HG03460 (cell line): ENCODE results near the gene USH1G.
"Not testable (repeated sequence)": the region's sequence is repeated elsewhere in the genome, so short reads cannot be mapped to it uniquely, and the experiment has no call there.

Experiments used
- ATAC-seq: cut with Tn5 transposase; IDR thresholded peaks from one replicate; pipeline ENCODE4 v1.9.1; 2021; ENCODE audit not compliant: unreplicated experiment

USH1G gene

DNA sequence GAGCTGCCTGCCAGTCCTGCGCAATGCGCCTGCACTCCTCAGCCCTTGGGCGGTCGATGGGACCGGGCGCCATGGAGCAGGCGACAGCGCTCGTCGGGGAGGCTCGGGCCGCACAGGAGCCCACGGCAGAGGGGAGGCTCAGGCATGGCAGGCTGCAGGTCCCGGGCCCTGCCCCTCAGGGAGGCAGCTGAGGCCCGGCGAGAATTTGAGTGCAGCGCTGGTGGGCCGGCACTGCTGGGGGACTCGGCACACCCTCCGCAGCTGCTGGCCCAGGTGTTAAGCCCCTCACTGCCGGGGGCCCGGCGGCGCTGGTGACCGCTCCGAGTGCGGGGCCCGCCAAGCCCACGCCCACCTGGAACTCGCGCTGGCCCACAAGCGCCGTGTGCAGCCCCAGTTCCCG, 16.0 kb downstream of the USH1G start:
- no peak for ATAC-seq

DNA sequence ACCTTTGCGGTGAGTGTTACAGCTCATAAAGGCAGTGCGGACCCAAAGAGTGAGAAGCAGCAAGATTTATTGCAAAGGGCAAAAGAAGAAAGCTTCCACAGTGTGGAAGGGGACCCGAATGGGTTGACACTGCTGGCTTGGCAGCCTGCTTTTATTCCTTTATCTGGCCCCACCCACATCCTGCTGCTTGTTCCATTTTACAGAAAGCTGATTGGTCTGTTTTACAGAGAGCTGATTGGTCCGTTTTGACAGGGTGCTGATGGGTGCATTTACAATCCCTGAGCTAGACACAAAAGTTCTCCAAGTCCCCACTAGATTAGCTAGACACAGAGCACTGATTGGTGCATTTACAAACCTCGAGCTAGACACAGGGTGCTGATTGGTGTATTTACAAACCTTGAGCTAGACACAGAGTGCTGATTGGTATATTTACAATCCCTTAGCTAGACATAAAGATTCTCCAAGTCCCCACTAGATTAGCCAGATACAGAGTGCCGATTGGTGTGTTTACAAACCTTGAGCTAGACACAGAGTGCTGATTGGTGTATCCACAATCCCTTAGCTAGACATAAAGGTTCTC, 16.8 kb downstream of the USH1G start:
- not testable (repeated sequence) for ATAC-seq

- no peak for ATAC-seq
Measured at GRCh38 chr17:74904687-74905409, 18.2 kb downstream of the USH1G start.

DNA sequence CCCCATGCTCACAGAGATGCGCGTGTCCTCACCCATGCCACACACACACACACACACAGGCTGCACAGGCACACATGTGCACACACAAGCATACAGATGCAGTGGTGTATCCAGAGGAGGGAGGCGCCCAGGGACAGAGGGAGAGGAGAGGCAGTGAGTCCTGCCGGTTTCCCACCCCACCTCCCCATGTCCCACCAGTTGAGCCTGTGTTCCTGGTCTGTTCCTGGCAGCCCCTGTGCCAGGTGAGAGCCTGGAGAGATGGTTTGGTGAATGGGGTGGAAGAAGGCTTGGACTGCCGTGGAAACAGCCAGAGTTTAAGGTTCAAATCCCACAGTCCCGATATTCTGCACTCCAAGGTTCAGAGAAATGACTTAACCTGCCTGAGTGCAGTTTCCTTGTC, 19.4 kb downstream of the USH1G start:
- ATAC-seq: no peak

- no peak for ATAC-seq
Measured at GRCh38 chr17:74903034-74903433, 20.0 kb downstream of the USH1G start.

DNA sequence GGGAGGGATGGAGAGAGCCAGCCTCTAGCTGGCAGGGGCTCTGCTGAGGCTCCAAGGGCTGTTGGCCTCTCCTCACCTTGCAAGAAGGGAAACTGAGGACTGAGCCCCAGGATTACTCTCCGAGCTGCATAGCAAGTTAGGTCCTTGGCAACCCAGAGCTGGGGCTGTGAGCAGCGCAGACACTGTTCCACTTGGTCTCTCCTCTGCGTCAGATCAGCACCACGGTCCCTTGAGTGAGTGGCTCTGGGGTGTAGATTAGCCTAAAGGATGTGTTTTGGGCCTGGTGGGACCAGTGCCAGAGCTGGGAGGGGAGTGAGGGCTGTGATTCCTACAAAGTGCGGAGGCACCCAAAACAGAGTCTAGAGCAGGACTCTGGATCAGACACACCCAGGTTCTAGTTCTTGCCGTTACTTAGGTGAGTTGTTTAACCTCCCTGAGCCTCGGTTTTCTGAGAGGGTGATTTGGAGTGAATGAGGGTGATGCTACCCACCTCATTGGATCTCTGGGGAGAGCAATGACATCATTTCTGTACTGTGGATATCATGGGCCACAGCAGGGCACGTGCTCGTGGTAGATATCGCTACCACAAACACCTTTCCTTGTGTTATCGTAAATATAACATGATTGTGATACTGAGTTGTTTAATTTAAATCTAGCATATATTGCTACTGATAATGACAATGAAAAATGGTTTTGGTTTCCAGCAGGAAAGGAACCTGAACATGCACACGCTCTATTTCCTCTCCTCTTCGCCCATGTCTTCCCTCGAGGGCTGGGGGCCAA, 21.5 kb downstream of the USH1G start:
- ATAC-seq: no peak

- ATAC-seq: no peak
Measured at GRCh38 chr17:74900208-74900607, 22.8 kb downstream of the USH1G start.

- no peak for ATAC-seq
Measured at GRCh38 chr17:74898376-74898946, 24.6 kb downstream of the USH1G start.

GRCh38 chr17:74893936-74894671, 29.0 kb downstream of the USH1G start:
- ATAC-seq: no peak

- no peak for ATAC-seq
Measured at GRCh38 chr17:74892974-74893911, 29.8 kb downstream of the USH1G start, which contains the start of gene FADS6. TSS of gene FADS6 (minus strand) at chr17:74893633. CDS start at chr17:74893595, 38 bp downstream.

GRCh38 chr17:74892013-74892841, 30.8 kb downstream of the USH1G start:
- no peak for ATAC-seq

- ATAC-seq: no peak
Measured at GRCh38 chr17:74890554-74890953, 32.5 kb downstream of the USH1G start.

DNA sequence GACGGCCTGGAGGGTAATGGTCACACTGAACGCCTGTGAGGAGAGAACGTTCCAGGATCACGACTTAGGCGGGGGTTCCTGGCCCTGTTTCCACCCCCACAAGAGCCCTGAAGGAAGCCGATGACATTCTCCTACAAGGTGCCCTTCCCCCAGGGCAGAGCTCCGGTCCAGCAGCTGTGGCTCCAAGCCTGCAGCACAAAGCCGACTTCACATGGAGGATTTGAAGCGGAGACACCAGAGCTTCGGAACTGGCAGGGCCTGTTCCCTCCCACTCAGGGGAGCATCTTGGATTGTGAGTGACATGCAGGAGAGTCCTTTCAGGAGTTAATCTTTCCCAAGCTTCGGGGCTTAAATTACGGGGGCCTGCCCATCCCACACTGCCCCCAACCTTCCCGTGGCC, 34.6 kb downstream of the USH1G start:
- no peak for ATAC-seq

DNA sequence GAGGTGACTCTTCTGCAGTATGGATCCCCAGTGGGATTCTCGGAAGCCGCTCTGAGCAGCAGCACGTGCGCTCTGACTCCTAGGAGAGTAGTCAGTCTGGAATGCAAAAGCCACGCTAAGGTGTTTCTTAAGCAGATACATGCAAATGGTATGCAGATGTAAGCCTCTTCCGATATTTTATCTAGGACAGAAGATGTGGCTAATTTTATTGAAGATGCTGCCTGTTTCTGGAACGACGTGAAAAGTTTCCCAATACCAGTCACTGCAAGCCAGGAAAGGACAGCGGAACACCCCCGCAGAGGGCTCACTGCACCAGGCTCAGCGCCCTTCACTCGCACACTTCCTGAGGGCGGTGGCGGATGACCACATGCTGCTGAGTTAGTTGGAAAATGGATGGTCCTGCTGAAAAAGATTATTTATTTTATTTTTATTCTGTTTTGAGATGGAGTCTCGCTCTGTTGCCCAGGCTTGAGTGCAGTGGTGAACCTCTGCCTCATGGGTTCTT, 39.8 kb downstream of the USH1G start:
- no peak for ATAC-seq

- ATAC-seq: no peak
Measured at GRCh38 chr17:74882517-74883240, 40.4 kb downstream of the USH1G start.

DNA sequence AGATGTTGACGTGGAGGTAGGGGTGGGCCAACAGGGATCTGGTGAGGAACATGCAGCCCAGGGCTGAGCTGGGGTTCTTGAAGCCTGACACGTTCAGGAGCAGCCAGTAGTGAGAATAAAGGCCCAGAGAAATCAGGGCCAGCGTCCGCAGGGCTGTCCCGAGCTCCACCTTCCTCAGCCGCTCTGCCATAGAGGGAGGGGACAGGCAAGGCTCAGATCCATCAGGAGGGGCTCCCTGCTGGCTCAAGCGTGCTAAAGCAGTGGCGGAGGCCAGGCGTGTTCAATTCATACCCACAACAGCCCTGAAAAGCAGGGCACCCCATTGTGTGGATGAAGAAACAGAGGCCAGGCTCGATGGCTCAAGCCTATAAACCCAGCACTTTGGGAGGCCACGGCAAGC, 42.0 kb downstream of the USH1G start:
- ATAC-seq: no peak

DNA sequence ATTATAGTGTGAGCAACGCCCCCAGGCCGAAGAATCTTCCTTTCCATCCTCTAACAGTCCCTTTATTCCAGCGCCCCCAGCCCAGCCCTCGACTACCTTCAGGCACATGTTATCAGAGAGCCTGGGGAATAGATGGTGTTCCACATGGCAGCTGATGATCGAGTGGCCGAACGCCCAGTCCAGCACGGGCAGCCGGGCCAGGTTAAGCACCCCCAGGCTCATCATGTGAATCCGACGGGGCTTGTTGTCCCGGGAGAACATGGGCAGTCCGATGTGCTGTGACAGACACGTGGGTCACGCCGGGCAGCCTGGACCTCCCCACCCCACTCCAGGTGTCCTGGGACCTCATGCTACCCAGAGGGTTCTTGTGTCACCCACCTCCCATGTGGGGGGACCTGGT, 43.7 kb downstream of the USH1G start:
- no peak for ATAC-seq

GRCh38 chr17:74878658-74879057, 44.4 kb downstream of the USH1G start:
- ATAC-seq: no peak
